Dermis blood vessel endothelial cell (primary cell): ENCODE data around the gene TMEM120B. TPM values are rescaled to one million over a fixed set of nuclear protein-coding genes. Genes with fewer than 3 reads are reported as not detected.
"Not testable (repeated sequence)": the region's sequence is repeated elsewhere in the genome, so short reads cannot be mapped to it uniquely, and the experiment has no call there.

Source experiments
- DNase-seq: peaks from one replicate; pipeline ENCODE4 v3.0.0; 2010
- total RNA-seq: library from RNA; depleted of rRNA; stranded (reverse); fragments of >200 nt; gene quantifications from 2 replicates; pipeline ENCODE4 v1.2.3, GENCODE V29; 2014

Gene TMEM120B
- total RNA-seq, 1 donor from 2014 or later = 4.9 TPM

DNA sequence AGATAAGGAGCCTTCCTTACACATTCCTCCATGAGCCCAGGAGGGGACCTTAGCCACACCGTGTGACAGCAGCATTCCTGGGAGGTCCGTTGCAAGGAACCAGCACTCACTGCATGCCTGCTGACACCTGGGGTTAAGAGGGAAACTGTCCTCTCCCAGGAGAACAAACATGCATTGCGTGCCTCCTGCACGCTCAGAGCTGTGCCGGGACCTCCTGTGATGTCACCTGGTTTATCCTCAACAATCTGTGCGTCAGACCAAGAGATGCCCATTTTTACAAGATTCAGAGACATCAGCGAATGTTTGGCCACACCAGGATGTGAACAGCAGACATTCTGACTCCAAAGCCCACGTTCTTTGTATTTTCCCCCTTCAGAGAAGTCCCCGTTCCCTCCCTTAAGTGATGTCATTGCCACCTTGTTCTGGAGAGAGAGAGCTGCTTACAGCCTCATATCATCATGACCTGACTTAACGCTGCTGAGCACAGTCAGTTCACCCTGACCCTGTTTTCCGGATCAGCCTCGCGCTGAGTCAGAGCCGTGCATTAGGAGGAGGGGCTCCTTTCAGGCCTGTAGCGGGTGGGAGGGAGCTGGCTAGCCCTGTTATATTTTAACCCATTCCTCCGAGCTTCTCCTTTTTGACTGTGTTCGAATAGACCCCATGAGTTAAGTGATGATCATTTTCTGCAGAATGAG, 36.2 kb downstream of the TMEM120B start:
- peak; percentile 95 for DNase-seq

DNA sequence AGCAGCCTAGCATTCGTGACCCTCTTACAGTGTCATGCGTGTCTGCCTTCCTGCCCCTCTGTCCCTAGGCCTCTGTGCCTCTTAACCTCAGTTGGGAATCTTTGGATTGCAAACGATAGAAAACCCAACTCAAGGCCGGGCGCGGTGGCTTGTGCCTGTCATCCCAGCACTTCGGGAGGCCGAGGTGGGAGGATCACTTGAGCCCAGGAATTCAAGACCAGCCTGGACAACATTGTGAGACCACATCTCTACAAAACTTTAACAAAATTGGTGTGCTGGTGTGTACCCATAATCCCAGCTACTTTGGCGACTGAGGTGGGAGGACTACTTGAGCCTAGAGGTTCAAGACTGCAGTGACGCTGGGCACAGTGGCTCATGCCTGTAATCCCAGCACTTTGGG, 36.7 kb downstream of the TMEM120B start:
- no peak for DNase-seq

DNA sequence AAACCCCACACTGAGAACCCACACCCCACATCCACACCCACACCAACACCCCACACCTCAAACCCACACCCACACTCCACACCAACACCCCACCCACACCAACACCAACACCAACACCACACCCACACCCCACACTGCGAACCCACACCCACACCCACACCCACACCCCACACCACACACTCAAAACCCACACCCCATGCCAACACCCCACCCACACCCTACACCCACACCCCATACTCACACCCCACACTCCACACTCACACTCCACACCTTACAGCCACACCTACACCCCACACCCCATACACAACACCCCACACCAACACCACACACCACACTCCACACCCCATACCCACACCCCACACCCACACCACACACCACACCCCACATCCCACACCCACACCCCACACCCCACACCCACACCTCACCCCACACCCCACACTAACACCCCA, 38.0 kb downstream of the TMEM120B start:
- DNase-seq = no peak

DNA sequence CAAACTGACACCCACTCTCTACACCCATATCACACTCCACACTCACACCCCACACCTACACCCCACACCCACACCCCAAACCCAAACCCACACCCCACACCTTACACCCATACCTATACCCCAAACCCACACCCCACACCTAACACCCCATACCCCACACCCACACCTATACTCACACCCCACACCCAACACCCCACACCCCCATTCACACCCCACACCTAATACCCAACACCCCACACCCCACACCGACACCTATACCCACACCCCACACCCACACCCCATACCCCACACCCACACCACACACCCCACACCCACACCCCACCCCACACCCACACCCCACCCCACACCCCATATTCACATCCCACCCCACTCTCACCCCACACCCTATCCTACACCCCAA, 38.5 kb downstream of the TMEM120B start:
- DNase-seq = no peak

DNA sequence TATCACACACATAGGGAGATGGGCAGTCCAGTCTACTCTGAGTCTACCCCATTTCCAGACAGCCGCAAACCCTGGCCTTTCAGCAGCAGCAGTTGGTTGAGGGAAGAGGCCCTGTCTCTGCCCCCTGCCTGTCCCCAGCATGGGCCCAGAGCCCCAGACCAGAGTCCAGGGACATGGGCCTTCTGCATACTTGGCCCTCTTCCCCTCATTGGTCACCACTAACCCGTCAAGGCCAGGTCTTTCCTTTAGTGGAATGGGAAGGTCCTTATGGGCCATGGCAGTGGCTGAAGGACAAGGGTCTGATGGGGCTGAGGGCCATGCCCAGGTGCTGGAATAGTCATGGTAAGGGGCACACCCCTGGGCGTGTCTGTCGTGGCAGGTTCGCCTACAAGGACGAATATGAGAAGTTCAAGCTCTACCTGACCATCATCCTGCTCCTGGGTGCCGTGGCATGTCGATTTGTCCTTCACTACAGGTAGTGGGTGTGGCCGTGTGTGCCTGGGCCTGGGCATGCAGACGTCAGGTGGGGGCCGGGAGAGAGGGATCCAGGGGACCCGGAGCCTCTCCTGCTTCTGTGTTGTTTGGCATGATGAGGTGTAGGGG, 39.3 kb downstream of the TMEM120B start:
- DNase-seq = no peak

DNA sequence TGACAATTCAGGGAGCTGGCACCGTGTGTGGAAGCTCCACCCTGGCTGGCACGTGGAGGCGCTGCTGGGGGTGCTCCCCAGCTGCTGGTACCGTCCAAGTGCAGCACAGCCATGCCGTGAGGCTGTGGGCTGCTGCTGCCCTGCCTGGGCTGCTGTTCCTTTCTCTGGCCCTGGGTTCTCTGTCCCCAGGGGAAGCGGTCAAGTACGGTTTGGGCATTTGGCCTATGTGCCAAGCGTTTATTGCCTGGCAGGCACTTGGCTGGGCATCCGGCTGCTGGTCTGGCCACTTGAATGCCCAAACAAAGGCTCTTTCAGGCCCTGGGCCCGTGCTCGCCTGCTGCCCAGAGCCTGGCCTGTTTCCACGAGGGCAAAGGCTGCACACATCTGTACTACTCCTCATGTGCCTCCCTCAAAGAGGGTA, 41.3 kb downstream of the TMEM120B start:
- DNase-seq = no peak

DNA sequence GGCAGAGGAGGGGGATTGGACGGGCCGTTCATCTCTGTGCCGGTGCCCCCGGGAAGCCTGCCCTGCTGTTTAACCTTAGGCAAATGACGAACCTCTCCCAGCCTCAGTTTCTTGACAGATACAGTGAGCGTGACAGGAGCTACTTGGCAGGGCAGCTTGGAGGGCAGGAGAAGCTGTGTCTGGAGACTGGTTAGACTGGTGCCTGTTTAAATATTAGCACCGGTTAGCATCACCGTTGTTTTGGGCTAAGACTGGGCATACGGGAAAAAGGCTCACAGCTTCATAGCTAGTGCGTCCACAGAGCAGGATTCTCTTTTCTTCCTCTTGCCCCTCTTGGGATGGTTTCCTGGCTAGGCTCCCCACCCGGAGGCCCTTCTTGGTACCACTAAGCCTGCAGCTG, 42.3 kb downstream of the TMEM120B start:
- no peak for DNase-seq

DNA sequence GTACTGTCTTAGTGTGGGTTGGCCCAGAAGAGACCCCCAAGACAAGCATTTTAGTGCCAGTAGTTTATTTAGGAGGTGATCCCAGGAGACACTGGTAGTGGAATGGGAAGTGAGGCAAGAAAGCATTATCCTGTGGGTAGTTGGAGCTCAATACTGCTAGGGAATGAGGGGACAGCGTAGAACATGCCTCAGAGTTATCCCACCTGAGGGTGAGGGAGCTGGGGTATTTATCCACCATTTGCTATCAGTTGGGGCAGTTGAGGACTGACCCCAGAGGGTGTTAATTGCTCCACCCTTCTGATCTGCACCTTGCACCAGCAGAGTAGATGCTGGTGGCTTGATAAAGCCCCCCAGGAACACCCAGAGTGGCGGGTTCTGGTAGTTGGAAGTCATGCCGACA, 43.0 kb downstream of the TMEM120B start:
- DNase-seq = no peak

DNA sequence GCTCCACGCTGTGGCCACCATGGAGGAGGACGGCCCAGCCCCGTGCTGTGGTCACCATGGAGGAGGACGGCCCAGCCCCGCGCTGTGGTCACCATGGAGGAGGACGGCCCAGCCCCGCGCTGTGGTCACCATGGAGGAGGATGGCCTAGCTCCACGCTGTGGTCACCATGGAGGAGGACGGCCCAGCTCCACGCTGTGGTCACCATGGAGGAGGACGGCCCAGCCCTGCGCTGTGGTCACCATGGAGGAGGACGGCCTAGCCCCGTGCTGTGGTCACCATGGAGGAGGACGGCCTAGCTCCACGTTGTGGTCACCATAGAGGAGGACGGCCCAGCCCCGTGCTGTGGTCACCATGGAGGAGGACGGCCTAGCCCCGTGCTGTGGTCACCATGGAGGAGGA, 46.0 kb downstream of the TMEM120B start:
- DNase-seq = not testable (repeated sequence)

DNA sequence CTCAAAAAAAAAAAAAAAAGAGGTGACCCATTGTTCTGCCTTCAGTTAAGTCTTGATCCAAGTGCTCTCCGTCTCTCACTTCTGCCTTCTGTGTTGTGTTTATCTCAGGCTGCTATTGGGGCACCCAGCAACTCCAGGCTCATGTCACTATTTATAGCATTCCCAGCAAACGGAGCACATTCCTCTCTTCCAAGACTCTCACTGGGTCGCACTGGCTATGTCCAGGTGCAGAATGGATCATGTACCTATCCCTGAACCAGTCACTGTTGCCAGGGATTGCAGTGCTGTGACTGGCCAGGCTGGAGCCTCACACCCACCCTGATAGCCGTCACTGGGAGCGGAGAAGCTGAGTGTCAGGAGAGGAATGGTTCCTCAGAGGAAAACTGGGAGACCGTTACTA, 49.7 kb downstream of the TMEM120B start:
- DNase-seq = no peak

DNA sequence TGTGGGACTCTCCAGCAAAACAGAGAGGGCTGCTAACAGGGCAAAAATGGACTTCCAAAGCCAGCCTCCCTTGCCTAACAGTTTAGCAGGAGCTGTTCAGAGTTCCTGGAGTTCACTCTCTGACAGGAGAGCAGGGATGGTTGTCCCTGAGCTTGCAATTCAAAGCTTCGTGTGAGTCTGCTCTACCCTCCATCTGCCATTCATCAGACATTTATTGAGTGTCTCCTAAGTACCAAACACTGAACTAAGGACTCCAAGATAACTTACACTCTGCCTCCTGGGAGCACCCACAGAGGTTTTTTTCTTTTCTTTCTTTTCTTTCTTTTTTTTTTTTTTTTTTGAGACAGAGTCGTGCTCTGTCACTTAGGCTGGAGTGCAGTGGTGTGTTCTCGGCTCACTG, 52.3 kb downstream of the TMEM120B start:
- DNase-seq = no peak

DNA sequence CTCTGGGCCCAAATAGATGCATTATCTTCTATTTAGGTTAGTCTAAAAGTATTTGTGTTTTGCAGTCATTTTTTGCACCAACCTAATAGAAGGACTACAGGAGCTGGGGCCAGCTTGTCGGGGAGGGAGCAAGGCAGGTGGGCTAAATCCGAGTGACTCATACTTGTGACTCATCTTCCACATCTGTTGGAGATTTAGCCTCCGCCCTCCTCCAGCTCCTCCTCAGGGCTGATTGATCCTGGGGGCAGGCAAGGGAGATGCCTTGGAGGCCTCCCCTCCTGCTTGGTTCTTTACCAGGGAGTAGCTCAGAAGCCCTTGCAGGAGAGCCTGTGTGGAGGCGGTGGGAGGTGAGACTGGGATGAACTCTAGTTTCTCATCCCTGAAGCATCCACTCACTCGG, 53.0 kb downstream of the TMEM120B start:
- DNase-seq = peak; percentile 46

DNA sequence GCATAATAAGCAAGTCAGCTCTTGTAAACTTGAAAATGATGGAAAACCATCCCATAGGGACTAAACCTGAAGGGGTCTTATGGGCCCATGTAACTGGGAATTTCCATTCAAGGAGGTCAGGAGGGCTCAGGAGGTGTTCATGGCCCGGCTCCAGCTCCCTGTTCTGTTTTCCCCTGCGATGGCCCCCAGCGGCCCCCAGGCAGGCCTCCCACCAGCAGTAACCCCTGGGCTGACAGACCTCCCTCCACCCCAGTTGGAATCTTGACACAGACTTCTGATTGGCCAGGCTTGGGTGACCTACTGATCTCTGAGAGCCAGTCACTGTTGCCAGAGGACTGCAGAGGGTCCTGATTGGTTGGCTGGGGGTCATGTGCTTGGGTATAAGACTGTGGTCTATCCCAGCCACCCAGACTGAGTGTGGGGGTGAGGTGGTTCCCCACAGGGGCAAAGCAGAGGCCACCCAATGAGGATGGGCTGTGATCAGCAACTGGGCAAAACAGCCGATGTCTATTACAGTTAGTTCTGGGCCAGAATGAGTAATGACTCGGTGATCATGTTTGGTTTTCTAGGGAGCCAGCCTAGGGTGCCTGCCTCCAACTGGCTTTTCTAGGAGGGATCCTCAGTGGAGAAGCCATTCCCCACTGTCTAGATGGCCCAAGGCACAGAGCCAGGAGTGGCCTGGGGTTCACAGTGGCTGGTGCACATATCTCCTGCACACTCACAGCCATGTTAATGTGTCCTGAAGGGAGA, 53.9 kb downstream of the TMEM120B start:
- DNase-seq = no peak

DNA sequence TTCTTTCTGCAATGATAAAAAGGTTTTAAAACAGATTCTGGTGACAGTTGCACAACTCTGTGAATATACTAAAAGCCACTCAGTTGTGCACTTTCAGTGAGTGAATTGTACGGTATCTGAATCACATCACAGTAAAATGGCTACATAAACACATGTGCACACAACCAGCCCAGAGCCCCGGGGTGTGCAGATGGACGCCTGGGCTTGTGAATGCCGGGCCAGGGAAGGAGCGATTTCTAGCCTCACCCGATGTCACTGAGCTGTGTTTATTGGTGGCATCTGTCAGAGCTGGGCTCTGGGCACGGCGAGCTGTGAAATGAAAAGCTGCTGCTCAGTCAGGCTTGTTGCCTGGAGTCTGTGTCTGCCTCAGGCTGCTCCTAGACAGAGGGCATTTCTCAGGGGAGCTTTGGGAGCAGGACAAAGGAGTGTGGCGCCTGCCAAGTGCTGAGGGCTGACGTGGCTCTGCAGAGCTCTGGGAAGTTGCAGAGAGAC, 55.0 kb downstream of the TMEM120B start:
- DNase-seq = no peak

DNA sequence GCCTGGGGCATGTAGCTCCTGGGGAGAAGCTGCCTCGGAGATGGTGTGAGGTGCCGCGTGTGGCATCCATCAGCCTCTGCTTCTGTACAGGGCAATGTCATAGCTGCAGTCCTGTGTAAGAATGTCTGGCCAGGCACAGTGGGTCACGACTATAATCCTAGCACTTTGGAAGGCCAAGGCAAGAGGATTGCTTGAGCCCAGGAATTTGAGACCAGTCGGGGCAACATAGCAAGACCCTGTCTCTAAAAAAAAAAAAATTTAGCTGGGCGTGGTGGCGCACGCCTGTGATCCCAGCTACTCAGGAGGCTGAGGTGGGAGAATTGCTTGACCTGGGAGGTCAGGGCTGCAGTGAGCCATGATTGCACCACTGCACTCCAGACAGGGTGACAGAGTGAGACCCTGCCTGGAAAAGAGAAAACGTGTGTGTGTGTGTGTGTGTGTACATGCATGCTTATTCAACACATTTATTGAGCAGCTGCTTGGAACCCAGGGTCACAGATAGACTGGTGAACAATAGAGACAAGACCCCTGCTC, 56.8 kb downstream of the TMEM120B start:
- DNase-seq = no peak

DNA sequence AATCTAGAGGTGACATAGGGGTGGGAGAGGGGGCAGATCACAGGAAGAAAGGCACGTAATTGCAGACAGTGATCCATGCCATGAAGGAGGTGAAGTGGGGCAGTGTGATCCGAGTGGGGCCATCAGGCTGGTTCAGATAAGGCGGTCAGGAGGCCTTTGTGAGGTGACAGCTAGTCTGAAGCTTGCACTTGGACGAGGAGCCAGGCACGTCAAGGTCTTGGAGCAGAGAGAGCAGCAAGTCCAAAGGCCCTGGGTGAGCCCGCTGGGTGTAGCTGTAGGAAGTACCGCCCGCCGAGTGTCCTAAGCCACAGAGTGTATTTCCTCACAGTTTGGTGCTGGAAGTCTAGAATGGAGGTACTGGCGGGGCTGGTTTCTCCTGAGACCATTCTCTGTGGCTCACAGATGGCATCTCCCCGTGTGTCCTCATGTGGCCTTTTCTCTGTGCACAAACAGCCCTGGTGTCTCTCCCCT, 57.3 kb downstream of the TMEM120B start:
- DNase-seq = no peak

DNA sequence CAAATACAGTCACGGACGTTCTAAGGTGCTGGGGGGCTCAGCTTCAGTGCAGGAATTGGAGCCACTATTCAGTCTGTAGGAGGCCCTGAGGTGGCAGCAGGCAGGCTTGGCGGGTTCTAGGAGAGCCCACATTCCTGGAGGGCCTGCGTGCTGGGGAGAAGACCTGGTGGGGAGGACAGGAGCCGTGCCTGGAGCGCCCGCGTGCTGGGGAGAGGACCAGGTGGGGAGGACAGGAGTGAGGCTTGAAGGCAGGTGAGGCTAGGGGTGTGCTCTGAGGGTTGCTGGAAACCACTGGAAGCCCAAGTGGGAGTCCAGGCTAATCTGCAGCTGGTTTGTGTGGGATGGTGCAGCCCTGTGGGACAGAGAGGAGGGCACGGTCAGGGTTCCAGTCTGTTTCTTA, 57.8 kb downstream of the TMEM120B start:
- DNase-seq = no peak

DNA sequence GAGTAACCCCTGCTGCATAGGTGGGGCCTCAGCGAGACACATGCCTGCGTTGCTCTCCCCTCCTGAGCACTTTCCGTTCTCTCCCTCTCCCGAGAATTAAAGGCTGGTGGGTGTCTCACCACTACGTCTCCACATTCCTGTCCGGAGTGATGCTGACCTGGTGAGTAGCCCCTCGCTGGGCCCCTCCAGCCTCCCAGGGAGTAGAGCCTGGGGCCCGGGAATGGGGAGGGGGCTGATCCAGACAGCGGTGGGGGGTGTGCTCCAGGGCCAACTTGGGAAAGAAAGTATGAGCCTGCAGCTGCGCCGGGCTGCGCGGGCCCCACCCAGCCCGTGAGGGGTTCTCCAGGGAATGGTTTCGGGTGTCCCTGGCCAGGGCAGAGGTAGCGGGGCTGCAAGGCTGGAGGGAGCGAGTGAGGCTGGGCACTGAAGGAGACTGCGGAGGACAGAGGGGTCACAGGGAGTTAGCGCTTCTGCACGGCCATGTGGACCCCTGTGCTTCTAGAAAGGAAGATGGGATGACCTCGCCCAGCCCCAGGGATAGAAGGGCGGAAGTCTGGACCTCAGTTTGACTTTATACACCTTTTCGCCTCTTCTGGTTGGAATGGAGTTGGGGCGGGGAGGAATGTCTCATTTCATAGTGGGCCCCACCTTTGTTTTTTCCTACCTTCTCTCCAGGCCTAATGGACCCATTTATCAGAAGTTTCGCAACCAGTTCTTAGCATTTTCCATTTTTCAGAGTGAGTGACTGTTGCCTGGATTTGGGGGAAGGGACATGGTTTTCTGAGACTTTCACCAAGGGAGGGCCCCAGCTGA, 58.5 kb downstream of the TMEM120B start:
- no peak for DNase-seq

DNA sequence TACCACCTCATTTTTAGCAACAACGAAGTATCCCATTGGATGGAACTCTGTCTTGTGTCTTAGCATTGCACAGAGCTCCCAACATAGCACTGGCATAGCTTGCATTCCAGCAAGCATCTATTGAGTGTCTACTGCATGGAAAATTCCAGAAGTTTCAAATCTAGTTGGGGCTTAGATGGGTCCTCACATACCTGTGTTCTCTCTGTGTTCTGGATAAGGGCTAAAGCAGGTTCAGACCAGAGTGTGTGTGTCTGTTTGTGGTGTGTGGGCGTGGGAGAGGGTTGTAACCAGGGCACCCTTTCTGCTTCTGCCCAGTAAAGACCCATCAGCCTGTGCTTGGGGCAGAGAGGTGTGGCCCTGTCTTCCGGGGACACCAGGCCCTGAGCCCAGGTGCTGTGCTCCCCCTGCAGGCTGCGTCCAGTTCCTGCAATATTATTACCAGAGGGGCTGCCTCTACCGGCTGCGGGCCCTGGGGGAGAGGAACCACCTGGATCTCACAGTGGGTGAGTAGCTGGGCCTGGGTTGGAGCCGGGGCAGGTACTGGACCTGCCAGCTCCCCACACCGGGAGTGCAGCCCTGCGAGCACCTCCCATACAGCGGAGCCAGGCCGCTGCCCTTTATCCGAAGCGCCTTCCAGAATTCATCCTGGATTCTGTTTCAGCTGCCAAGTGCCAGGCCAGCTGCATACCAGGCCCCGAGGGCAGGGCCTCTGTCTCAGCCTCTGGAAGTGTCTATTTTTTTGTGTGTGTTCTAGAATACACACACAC, 60.6 kb downstream of the TMEM120B start:
- DNase-seq = peak; percentile 60

DNA sequence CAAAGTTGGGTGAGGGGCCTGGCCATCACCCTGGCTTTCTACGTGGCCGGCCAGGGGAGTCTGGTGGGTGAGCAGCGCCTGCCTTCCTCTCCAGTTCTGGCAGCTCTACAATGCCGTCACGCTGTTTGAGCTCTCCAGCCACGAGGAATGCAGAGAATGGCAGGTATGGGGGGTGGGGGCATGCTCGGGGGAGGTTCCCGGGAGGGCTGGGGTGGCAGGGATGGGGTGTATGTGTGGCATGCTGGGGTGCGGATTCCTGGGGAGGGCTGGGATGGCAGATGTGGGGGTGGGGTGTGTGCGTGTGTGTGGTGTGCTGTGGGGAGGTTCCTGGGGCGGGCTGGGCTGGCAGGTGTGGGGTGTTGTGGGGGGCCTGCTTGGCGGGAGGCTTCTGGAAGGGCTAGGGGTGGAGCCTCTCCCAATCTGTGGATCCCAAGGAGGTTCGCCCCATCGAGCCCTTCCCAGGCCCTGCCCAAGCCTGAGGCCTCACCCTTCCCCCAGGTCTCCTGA, 62.5 kb downstream of the TMEM120B start:
- DNase-seq = no peak

DNA sequence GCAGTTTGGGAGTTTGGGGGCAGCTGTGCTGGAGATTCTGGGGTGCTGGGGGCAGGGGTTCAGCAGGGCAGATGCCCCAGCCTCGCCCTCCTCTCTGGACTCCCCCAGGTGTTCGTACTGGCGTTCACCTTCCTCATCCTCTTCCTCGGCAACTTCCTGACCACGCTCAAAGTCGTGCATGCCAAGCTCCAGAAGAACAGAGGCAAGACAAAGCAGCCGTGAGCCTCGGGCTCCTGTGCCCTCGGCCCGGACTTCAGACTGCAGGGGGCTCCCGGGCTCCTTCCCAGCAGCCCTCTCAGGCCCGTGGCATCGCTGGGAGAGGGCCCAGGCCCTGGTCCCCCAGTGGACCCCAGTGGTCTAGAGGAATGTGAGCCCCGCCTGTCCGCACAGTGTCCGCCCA, 62.9 kb downstream of the TMEM120B start:
- DNase-seq = no peak
